Measurements from ENCODE around the gene KLLN.
A peak's percentile ranks its signal among the peaks of the same experiment; 100 is the strongest.
"Not testable (repeated sequence)": the region's sequence is repeated elsewhere in the genome, so short reads cannot be mapped to it uniquely, and the experiment has no call there.

The KLLN gene

GRCh38 chr10:87838650-87839049 lies 24.7 kb downstream of the KLLN start:
- no peak for DNase-seq

GRCh38 chr10:87837445-87837844 lies 25.9 kb downstream of the KLLN start:
- no peak for DNase-seq

- DNase-seq: no peak
Observed at GRCh38 chr10:87836098-87836497, 27.2 kb downstream of the KLLN start.

- DNase-seq: no peak
Observed at GRCh38 chr10:87829986-87830729, 33.2 kb downstream of the KLLN start.

- not testable (repeated sequence) for DNase-seq
Observed at GRCh38 chr10:87829051-87829450, 34.3 kb downstream of the KLLN start.

- no peak for DNase-seq
Observed at GRCh38 chr10:87827681-87828080, 35.7 kb downstream of the KLLN start.

- DNase-seq: no peak
Observed at GRCh38 chr10:87826653-87827052, 36.7 kb downstream of the KLLN start.

- no peak for DNase-seq
Observed at GRCh38 chr10:87819289-87819585, 44.1 kb downstream of the KLLN start.

- DNase-seq: no peak
Observed at GRCh38 chr10:87818505-87819288, 44.6 kb downstream of the KLLN start.

- DNase-seq: peak; percentile 72 to 83
Observed at GRCh38 chr10:87817609-87818504, 45.5 kb downstream of the KLLN start, which contains the start of gene ATAD1. Gene ATAD1, minus strand, starts transcription at chr10:87818226. Its CDS starts 3,627 bp downstream, at chr10:87814599.

- DNase-seq: no peak
Observed at GRCh38 chr10:87816898-87817608, 46.3 kb downstream of the KLLN start.

- DNase-seq: no peak
Observed at GRCh38 chr10:87816163-87816897, 47.0 kb downstream of the KLLN start.
